A673 (cell line): ENCODE results near the gene IKBIP. TPM values are rescaled to one million over a fixed set of nuclear protein-coding genes. Genes with fewer than 3 reads are reported as not detected.

Experiments used
- BruUV-seq: library from RNA; stranded (reverse); fragments of 400-500 nt; replicated peaks from 2 replicates; lab custom pipeline; 2021; lab: Mats Ljungman, UMichigan
- CTCF ChIA-PET: fragments of 300-600 bp; sonication (Branson Sonifier 250); formaldehyde crosslinking; loops from one replicate; lab custom pipeline; 2022; ENCODE audit warnings: antibody characterized with exemption; lab: Charles Lee
- POLR2A ChIA-PET: fragments of 300-600 bp; sonication (Branson Sonifier 250); formaldehyde crosslinking; loops from one replicate; lab custom pipeline; 2022; ENCODE audit warnings: antibody characterized with exemption; ENCODE audit not compliant: low non-redundant PET; lab: Charles Lee
- DNase-seq: peaks from one replicate; pipeline ENCODE4 v3.0.0-alpha.2; 2015; ENCODE audit warnings: low spot score
- H3K27ac ChIP-seq: fragments of 200-600 bp; sonication (generic); 2 replicates; pipeline ENCODE4 v1.5.1; 2016; ENCODE audit warnings: mixed run types, low read depth, mild to moderate bottlenecking, mixed read lengths, antibody characterized with exemption, low read length; ENCODE audit not compliant: poor library complexity, severe bottlenecking
- H3K27me3 ChIP-seq: fragments of 200-600 bp; sonication (generic); replicated peaks from 2 replicates; pipeline ENCODE4 v1.6.1; 2017; ENCODE audit warnings: mixed run types, low read depth, mild to moderate bottlenecking, mixed read lengths, antibody characterized with exemption, low read length; ENCODE audit not compliant: insufficient read depth, poor library complexity
- H3K36me3 ChIP-seq: fragments of 200-600 bp; sonication (generic); 2 replicates; pipeline ENCODE4 v1.6.1; 2016; ENCODE audit warnings: mixed run types, mild to moderate bottlenecking, mixed read lengths, antibody characterized with exemption, low read length; ENCODE audit not compliant: insufficient read depth, poor library complexity, severe bottlenecking
- H3K4me1 ChIP-seq: fragments of 200-600 bp; sonication (generic); 2 replicates; pipeline ENCODE4 v1.6.1; 2017; ENCODE audit warnings: mixed run types, mild to moderate bottlenecking, mixed read lengths, antibody characterized with exemption, low read length; ENCODE audit not compliant: insufficient read depth, poor library complexity, severe bottlenecking
- H3K4me3 ChIP-seq: fragments of 200-600 bp; sonication (generic); 2 replicates; pipeline ENCODE4 v1.5.1; 2016; ENCODE audit warnings: low read depth, mixed run types, mild to moderate bottlenecking, mixed read lengths, low read length; ENCODE audit not compliant: poor library complexity, severe bottlenecking
- H3K9me3 ChIP-seq: fragments of 200-600 bp; sonication (generic); 2 replicates; pipeline ENCODE4 v1.6.1; 2016; ENCODE audit warnings: mixed run types, low read depth, mild to moderate bottlenecking, mixed read lengths, antibody characterized with exemption, low read length; ENCODE audit not compliant: poor library complexity, severe bottlenecking
- CTCF ChIP-seq: fragments of 300-800, 200-600 bp; sonication (generic); conservative IDR thresholded peaks from 2 replicates; pipeline ENCODE4 v1.5.1; 2017; ENCODE audit warnings: low read depth, mild to moderate bottlenecking, antibody characterized with exemption, low read length, moderate library complexity, mixed read lengths
- EZH2 ChIP-seq: fragments of 200-600 bp; sonication (generic); IDR thresholded peaks from 2 replicates; pipeline ENCODE4 v1.6.1; 2017; ENCODE audit warnings: borderline replicate concordance, low read depth, mild to moderate bottlenecking, mixed read lengths, antibody characterized with exemption, low read length; ENCODE audit not compliant: poor library complexity, severe bottlenecking
- intact Hi-C: fragments of 100-400 bp; cut with micrococcal nuclease; formaldehyde crosslinking; loops from one replicate; pipeline ENCODE4 v1.10.0; 2022; ENCODE audit not compliant: unreplicated experiment
- total RNA-seq: library from RNA; stranded (reverse); gene quantifications from 2 replicates; pipeline ENCODE4 v1.2.3, GENCODE V29; 2021

The IKBIP gene
- total RNA-seq, 1 experiment from 2014 or later = 23.2 TPM

GRCh38 chr12:98579835-98580234 lies 64.8 kb downstream of the IKBIP start:
- DNase-seq = no peak
- ChIA-PET CTCF (no interaction called here), POLR2A (no interaction called here)
- Histone ChIP-seq H3K9me3 (no peaks in the 10 kb centered on the region), H3K27me3 (no peaks in the 10 kb centered on the region), H3K4me1 (no peaks in the 10 kb centered on the region), H3K4me3 (no peak overlapping the region), H3K27ac (no peak overlapping the region), H3K36me3 (no peaks in the 10 kb centered on the region)
- BruUV-seq = no TSS peak
- no peak for TF ChIP-seq CTCF
- TF ChIP-seq EZH2 = no peak
- intact Hi-C loops = no loop called here

- ChIA-PET POLR2A (no interaction called here), CTCF (no interaction called here)
- H3K4me3 ChIP-seq = no peak overlapping the region
- H3K36me3 ChIP-seq = no peaks in the 10 kb centered on the region
- H3K4me1 ChIP-seq = no peaks in the 10 kb centered on the region
- no peaks in the 10 kb centered on the region for H3K27me3 ChIP-seq
- no peaks in the 10 kb centered on the region for H3K9me3 ChIP-seq
- intact Hi-C loops = no loop called here
- DNase-seq = no peak
- no TSS peak for BruUV-seq
- TF ChIP-seq EZH2 (no peak), CTCF (no peak)
- no peak overlapping the region for H3K27ac ChIP-seq
These were observed 65.2 kb downstream of the IKBIP start for GRCh38 chr12:98579347-98579746.

GRCh38 chr12:98578821-98579220 lies 65.8 kb downstream of the IKBIP start:
- Histone ChIP-seq H3K4me3 (no peak overlapping the region), H3K4me1 (no peaks in the 10 kb centered on the region), H3K27ac (no peak overlapping the region), H3K36me3 (no peaks in the 10 kb centered on the region), H3K9me3 (no peaks in the 10 kb centered on the region), H3K27me3 (no peaks in the 10 kb centered on the region)
- no peak for DNase-seq
- ChIA-PET CTCF (no interaction called here), POLR2A (no interaction called here)
- TF ChIP-seq CTCF = no peak
- TF ChIP-seq EZH2 = no peak
- intact Hi-C loops = no loop called here
- BruUV-seq = no TSS peak
